ENCODE data around the gene POLR3GL.
A peak's percentile ranks its signal among the peaks of the same experiment; 100 is the strongest.

POLR3GL gene

DNA sequence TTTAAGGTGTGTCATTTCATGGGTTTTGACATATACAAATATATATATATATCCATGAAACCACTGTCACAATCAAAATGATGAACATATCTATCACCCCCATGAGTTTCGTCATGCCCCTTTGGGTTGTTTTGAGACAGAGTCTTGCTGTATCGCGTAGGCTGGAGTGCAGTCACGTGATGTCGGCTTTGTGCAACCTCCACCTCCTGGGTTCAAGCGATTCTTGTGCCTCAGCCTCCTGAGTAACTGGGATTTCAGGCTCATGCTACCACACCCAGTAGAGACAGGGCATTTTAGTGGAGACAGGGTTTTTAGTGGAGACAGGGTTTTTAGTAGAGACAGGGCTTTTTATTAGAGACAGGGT is 49.1 kb downstream of the POLR3GL start:
- no peak overlapping the region for H3K4me2 ChIP-seq (ENCODE audit: insufficient read depth, low read length, poor library complexity, severe bottlenecking)
- H2BK15ac ChIP-seq (ENCODE audit: low read length) = no peak overlapping the region
- no peak overlapping the region for H2BK5ac ChIP-seq (ENCODE audit: low read length)
- no peak overlapping the region for H2AFZ ChIP-seq (ENCODE audit: low read length)
- H3K4me1 ChIP-seq (ENCODE audit: control insufficient read depth in 2 of 2, insufficient read depth in 1 of 2, low read depth in 1 of 2, low read length in 2 of 2) = no peaks in the 10 kb centered on the region
- no peak overlapping the region for H3K9ac ChIP-seq (ENCODE audit: low read depth, low read length, poor library complexity)
- no peak overlapping the region for H3K23ac ChIP-seq (ENCODE audit: low read depth, low read length, poor library complexity)
- no peak overlapping the region for H3K4me3 ChIP-seq (ENCODE audit: low read length in 2 of 2)
- H4K8ac ChIP-seq (ENCODE audit: low read depth, low read length) = no peak overlapping the region
- H2BK12ac ChIP-seq (ENCODE audit: low read length) = no peak overlapping the region
- H4K91ac ChIP-seq (ENCODE audit: low read depth, low read length, poor library complexity) = no peak overlapping the region
- no peak overlapping the region for H2AK5ac ChIP-seq (ENCODE audit: low read depth, low read length)
- H2BK120ac ChIP-seq (ENCODE audit: low read depth, low read length) = no peak overlapping the region
- H3K9me3 ChIP-seq (replicated peaks in 1 of 2; ENCODE audit: control insufficient read depth in 2 of 2, insufficient read depth in 1 of 2, low read depth in 1 of 2, low read length in 2 of 2) = peaks cover 2 to 6% of the 10 kb centered on the region in 2 donors
- WGBS, 2 donors (ENCODE audit: extremely low coverage in 2 of 2, insufficient read length in 2 of 2, insufficient replicate concordance in 1 of 2) = no CpG with 5 or more reads among the region's 6 CpGs
- DNase-seq (ENCODE audit: low spot score) = no peak
- no peak overlapping the region for H3K27ac ChIP-seq (replicated peaks; ENCODE audit: low read length)
- no peak overlapping the region for H3K4ac ChIP-seq (ENCODE audit: low read length)
- no peaks in the 10 kb centered on the region for H3K36me3 ChIP-seq (replicated peaks in 1 of 2; ENCODE audit: control insufficient read depth in 2 of 2, insufficient read depth in 2 of 2, low read length in 2 of 2)
- no peaks in the 10 kb centered on the region for H3K79me1 ChIP-seq (ENCODE audit: low read depth, low read length)
- peaks cover 0 to 33% (median 7%) of the 10 kb centered on the region in 3 experiments for H3K27me3 ChIP-seq (ENCODE audit: control insufficient read depth in 3 of 3, insufficient read depth in 3 of 3, low read depth in 1 of 3, low read length in 3 of 3)
- no peak overlapping the region for H3K18ac ChIP-seq (ENCODE audit: low read length)
- H3K14ac ChIP-seq (ENCODE audit: low read length) = no peak overlapping the region

DNA sequence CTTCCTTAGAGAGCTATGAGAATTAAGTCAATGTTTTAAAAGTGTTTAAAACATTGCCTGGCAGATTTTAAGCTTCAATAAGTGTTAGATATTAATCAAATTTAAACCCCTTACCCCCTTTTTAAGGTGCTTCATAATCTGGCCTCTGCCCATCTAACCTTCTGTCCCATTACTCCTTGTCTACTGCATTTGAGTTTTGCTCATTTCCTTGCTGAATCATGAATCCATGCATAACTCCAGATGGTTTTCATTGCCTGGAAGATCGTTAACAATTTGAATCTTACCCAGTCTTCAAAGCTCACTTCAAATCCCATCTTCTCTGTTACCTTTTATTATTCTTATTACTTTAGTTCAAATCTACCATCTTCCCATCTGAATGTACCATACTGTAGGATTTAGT is 52.4 kb downstream of the POLR3GL start:
- H3K79me1 ChIP-seq (ENCODE audit: low read depth, low read length) = no peaks in the 10 kb centered on the region

DNA sequence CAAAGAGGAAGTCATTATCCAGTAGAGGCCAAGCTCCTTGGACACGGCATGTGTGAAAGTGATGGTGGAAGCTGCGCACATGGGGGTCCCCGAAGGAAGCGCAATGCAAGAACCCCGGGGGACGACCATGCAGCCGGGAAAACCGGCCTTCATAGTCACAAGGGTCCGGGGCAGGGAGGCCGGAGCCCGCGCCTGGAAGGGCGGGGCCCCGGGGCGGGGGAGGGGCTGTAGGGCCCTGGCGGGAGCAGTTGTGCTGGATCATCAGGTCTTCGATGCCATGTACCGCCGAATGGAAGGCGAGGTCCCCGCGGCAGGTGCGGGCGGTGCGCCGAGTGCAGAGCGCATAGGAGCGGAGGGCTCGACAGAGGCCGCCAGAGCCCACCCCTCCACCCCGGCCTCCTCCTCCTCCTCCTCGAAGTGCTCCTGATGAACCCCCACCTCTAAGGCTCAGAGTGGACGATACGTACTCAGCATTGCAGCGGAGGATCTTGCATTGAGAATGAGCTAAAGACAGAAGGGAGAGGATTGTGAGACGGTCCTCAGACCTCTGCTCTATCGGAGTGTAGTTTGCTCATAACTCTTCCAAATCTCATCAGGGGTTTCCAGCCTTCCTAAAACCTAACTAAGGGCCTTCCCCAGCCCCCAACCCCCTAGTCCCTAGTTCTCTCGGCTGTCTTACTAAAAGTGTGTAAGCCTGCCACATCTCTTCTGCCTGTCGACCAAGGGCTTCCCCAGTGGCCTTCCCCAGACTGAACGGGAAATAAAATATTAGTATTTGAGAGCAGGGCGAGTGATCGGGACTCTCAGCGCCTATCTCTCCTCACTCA is 55.0 kb downstream of the POLR3GL start:
- H4K8ac ChIP-seq (ENCODE audit: low read depth, low read length) = no peak overlapping the region
- H3K9ac ChIP-seq (ENCODE audit: low read depth, low read length, poor library complexity) = no peak overlapping the region
- no peak overlapping the region for H2BK12ac ChIP-seq (ENCODE audit: low read length)
- H3K4me2 ChIP-seq (ENCODE audit: insufficient read depth, low read length, poor library complexity, severe bottlenecking) = peak overlapping the region; percentile 59
- no peak overlapping the region for H2BK5ac ChIP-seq (ENCODE audit: low read length)
- peak overlapping the region; percentile 89 for H3K18ac ChIP-seq (ENCODE audit: low read length)
- DNase-seq (ENCODE audit: low spot score) = no peak
- no peak overlapping the region for H3K23ac ChIP-seq (ENCODE audit: low read depth, low read length, poor library complexity)
- H3K36me3 ChIP-seq (replicated peaks in 1 of 2; ENCODE audit: control insufficient read depth in 2 of 2, insufficient read depth in 2 of 2, low read length in 2 of 2) = no peaks in the 10 kb centered on the region
- no peak overlapping the region for H3K14ac ChIP-seq (ENCODE audit: low read length)
- H2AFZ ChIP-seq (ENCODE audit: low read length) = peak overlapping the region; percentile 77
- H2AK5ac ChIP-seq (ENCODE audit: low read depth, low read length) = peak overlapping the region; percentile 59
- peaks cover 0 to 2% of the 10 kb centered on the region in 2 donors for H3K4me1 ChIP-seq (ENCODE audit: control insufficient read depth in 2 of 2, insufficient read depth in 1 of 2, low read depth in 1 of 2, low read length in 2 of 2)
- no peaks in the 10 kb centered on the region for H3K79me1 ChIP-seq (ENCODE audit: low read depth, low read length)
- H2BK120ac ChIP-seq (ENCODE audit: low read depth, low read length) = no peak overlapping the region
- no peak overlapping the region for H4K91ac ChIP-seq (ENCODE audit: low read depth, low read length, poor library complexity)
- peaks cover 0 to 69% (median 26%) of the 10 kb centered on the region in 3 experiments for H3K27me3 ChIP-seq (ENCODE audit: control insufficient read depth in 3 of 3, insufficient read depth in 3 of 3, low read depth in 1 of 3, low read length in 3 of 3)
- no peak overlapping the region for H3K27ac ChIP-seq (replicated peaks; ENCODE audit: low read length)
- H3K9me3 ChIP-seq (replicated peaks in 1 of 2; ENCODE audit: control insufficient read depth in 2 of 2, insufficient read depth in 1 of 2, low read depth in 1 of 2, low read length in 2 of 2) = peaks cover 4 to 12% of the 10 kb centered on the region in 2 donors
- H2BK15ac ChIP-seq (ENCODE audit: low read length) = no peak overlapping the region
- H3K4me3 ChIP-seq (ENCODE audit: low read length in 2 of 2) = peak overlapping the region in 1 of 2 donors; percentile 55
- no peak overlapping the region for H3K4ac ChIP-seq (ENCODE audit: low read length)
- no CpG with 5 or more reads among the region's 43 CpGs for WGBS, 2 donors (ENCODE audit: extremely low coverage in 2 of 2, insufficient read length in 2 of 2, insufficient replicate concordance in 1 of 2)

More for the DNA sequence above, 52.4 kb downstream of the POLR3GL start:
- no peak for DNase-seq (ENCODE audit: low spot score)
- Histone ChIP-seq H3K27ac (replicated peaks; ENCODE audit: low read length) (no peak overlapping the region), H2AFZ (ENCODE audit: low read length) (no peak overlapping the region), H2BK12ac (ENCODE audit: low read length) (no peak overlapping the region), H4K91ac (ENCODE audit: low read depth, low read length, poor library complexity) (no peak overlapping the region), H3K23ac (ENCODE audit: low read depth, low read length, poor library complexity) (no peak overlapping the region), H3K18ac (ENCODE audit: low read length) (no peak overlapping the region), H3K27me3 (ENCODE audit: control insufficient read depth in 3 of 3, insufficient read depth in 3 of 3, low read depth in 1 of 3, low read length in 3 of 3) (peaks cover 0 to 65% (median 26%) of the 10 kb centered on the region in 3 experiments), H4K8ac (ENCODE audit: low read depth, low read length) (no peak overlapping the region), H3K4me1 (ENCODE audit: control insufficient read depth in 2 of 2, insufficient read depth in 1 of 2, low read depth in 1 of 2, low read length in 2 of 2) (peaks cover 0 to 2% of the 10 kb centered on the region in 2 donors), H3K14ac (ENCODE audit: low read length) (no peak overlapping the region), H2BK15ac (ENCODE audit: low read length) (no peak overlapping the region), H3K4me3 (ENCODE audit: low read length in 2 of 2) (no peak overlapping the region), H2BK5ac (ENCODE audit: low read length) (no peak overlapping the region), H3K9ac (ENCODE audit: low read depth, low read length, poor library complexity) (no peak overlapping the region), H3K9me3 (replicated peaks in 1 of 2; ENCODE audit: control insufficient read depth in 2 of 2, insufficient read depth in 1 of 2, low read depth in 1 of 2, low read length in 2 of 2) (peaks cover 4 to 12% of the 10 kb centered on the region in 2 donors), H3K4me2 (ENCODE audit: insufficient read depth, low read length, poor library complexity, severe bottlenecking) (no peak overlapping the region), H2AK5ac (ENCODE audit: low read depth, low read length) (no peak overlapping the region), H2BK120ac (ENCODE audit: low read depth, low read length) (no peak overlapping the region), H3K4ac (ENCODE audit: low read length) (no peak overlapping the region), H3K36me3 (replicated peaks in 1 of 2; ENCODE audit: control insufficient read depth in 2 of 2, insufficient read depth in 2 of 2, low read length in 2 of 2) (no peaks in the 10 kb centered on the region)
- WGBS, 2 donors (ENCODE audit: extremely low coverage in 2 of 2, insufficient read length in 2 of 2, insufficient replicate concordance in 1 of 2) = no CpG with 5 or more reads among the region's 1 CpG

Measured in neuronal stem cell (in vitro differentiated cells).